Measurements from ENCODE around the gene HOXB6. TPM values are rescaled to one million over a fixed set of nuclear protein-coding genes. Genes with fewer than 3 reads are reported as not detected.

Gene HOXB6
- total and polyA plus RNA-seq, 3 donors from 2014 or later: 2.0 to 4.3 (median 3.0) TPM

DNA sequence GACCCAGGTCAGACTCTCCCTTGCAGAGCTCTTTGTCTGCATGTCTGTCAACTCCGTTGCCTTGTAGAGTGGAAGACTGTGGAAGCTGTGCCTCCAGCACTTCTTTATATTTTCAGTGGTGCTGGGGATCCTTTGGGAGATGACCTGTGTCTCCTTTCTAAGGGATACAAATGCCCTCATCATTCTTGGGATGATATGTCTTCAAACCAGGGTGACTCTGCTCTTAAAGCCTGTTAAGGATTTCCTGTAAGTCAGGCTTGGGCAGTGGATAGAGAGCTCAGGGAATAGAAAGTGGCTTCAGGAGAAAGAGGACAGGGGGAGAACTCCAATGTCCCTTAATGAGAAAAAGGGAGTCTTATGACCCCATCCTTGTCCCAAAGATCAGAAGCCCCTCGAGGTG is 16.3 kb downstream of the HOXB6 start:
- H3K27ac ChIP-seq: no peak overlapping the region
- peaks cover 10% of the 10 kb centered on the region for H3K4me1 ChIP-seq
- H3K4me3 ChIP-seq: no peak overlapping the region

DNA sequence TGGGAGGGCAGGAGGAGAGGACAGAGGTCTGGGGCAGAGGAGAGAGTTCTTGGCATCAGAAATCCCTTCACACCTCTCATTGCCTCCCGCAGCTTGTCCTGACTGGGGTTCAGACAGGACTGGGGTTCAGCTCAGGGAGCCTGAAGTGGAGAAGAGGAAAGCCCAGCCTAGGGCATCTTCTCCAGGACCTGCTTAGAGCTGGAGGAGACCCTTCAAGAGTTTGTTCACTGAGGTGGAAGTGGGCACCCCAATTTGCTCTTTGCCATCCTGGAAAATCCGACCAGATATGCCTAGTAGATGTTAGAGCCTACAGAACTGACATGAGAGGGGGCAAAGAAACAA is 16.7 kb downstream of the HOXB6 start:
- TF ChIP-seq POLR2A (IDR thresholded peaks at IDR 0.05): no peak
- TF ChIP-seq, protein P1, sequence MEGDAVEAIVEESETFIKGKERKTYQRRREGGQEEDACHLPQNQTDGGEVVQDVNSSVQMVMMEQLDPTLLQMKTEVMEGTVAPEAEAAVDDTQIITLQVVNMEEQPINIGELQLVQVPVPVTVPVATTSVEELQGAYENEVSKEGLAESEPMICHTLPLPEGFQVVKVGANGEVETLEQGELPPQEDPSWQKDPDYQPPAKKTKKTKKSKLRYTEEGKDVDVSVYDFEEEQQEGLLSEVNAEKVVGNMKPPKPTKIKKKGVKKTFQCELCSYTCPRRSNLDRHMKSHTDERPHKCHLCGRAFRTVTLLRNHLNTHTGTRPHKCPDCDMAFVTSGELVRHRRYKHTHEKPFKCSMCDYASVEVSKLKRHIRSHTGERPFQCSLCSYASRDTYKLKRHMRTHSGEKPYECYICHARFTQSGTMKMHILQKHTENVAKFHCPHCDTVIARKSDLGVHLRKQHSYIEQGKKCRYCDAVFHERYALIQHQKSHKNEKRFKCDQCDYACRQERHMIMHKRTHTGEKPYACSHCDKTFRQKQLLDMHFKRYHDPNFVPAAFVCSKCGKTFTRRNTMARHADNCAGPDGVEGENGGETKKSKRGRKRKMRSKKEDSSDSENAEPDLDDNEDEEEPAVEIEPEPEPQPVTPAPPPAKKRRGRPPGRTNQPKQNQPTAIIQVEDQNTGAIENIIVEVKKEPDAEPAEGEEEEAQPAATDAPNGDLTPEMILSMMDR (IDR thresholded peaks at IDR 0.05): no peak
- H3K4me3 ChIP-seq: no peak overlapping the region
- H3K27ac ChIP-seq: no peak overlapping the region
- peaks cover 10% of the 10 kb centered on the region for H3K4me1 ChIP-seq
- no peaks in the 10 kb centered on the region for H3K9me3 ChIP-seq
- H3K27me3 ChIP-seq: no peaks in the 10 kb centered on the region
- no peaks in the 10 kb centered on the region for H3K36me3 ChIP-seq (ENCODE audit: low read depth, missing control alignments)
- 77 to 78% methylated on average over 2 of the region's 2 CpGs for WGBS, 2 donors
- no peak for DNase-seq
- intact Hi-C loops (cut with DNase I; ENCODE audit: low total_unique reads): no loop called here

More for the DNA sequence above, 16.3 kb downstream of the HOXB6 start:
- no peak for DNase-seq
- WGBS, 2 donors: 50 to 55% methylated on average over 2 of the region's 2 CpGs
- intact Hi-C loops (cut with DNase I; ENCODE audit: low total_unique reads): no loop called here
- Histone ChIP-seq H3K27me3 (no peaks in the 10 kb centered on the region), H3K9me3 (no peaks in the 10 kb centered on the region), H3K36me3 (ENCODE audit: low read depth, missing control alignments) (no peaks in the 10 kb centered on the region)
- TF ChIP-seq POLR2A (IDR thresholded peaks at IDR 0.05): no peak
- TF ChIP-seq, protein P1 (IDR thresholded peaks at IDR 0.05): no peak

DNA sequence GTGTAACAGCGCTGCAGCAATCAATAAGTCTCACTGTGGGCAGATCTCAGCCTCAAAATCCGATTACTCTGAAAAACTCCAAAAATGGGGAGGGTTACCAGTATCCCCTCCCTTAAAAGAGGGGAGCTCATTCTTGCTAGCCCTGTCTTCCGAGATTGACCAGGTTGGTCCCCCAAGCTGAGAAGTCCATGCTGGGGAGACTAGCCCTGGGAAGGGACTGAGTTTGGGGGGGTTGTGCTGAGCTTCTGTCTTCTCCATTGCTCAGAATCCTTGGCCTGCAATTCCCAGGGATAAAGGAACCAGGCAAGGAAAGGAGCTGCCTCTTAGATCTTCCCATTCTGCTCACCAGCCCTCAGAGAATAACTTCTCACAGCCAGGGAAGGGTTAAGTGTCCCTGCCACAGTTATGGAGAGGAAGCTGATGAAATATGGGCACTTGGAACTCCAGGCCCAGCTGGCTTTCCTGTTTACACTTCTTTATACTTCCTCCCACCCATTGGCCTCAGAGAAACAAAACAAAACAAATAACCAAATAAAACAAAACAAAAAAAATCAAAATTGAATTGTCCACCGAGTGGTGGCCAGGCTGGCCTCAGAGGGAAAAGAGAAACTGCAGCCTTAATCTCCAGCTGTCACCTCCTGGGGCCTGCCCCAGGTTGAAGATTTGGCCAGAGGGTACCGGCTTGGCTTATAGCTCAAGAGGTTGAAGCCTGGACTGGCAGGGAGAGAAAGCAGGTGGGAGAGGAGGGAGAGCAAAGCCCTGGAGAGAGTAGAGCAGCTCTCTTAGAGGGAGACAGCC is 17.3 kb downstream of the HOXB6 start:
- no peaks in the 10 kb centered on the region for H3K9me3 ChIP-seq
- H3K4me3 ChIP-seq: no peak overlapping the region
- intact Hi-C loops (cut with DNase I; ENCODE audit: low total_unique reads): no loop called here
- no peaks in the 10 kb centered on the region for H3K27me3 ChIP-seq
- DNase-seq: no peak
- 42 to 53% methylated on average over 5 of the region's 5 CpGs for WGBS, 2 donors
- H3K27ac ChIP-seq: no peak overlapping the region
- peaks cover 10% of the 10 kb centered on the region for H3K4me1 ChIP-seq
- H3K36me3 ChIP-seq (ENCODE audit: low read depth, missing control alignments): no peaks in the 10 kb centered on the region
- no peak for TF ChIP-seq POLR2A (IDR thresholded peaks at IDR 0.05)
- TF ChIP-seq, protein P1 (IDR thresholded peaks at IDR 0.05): no peak

DNA sequence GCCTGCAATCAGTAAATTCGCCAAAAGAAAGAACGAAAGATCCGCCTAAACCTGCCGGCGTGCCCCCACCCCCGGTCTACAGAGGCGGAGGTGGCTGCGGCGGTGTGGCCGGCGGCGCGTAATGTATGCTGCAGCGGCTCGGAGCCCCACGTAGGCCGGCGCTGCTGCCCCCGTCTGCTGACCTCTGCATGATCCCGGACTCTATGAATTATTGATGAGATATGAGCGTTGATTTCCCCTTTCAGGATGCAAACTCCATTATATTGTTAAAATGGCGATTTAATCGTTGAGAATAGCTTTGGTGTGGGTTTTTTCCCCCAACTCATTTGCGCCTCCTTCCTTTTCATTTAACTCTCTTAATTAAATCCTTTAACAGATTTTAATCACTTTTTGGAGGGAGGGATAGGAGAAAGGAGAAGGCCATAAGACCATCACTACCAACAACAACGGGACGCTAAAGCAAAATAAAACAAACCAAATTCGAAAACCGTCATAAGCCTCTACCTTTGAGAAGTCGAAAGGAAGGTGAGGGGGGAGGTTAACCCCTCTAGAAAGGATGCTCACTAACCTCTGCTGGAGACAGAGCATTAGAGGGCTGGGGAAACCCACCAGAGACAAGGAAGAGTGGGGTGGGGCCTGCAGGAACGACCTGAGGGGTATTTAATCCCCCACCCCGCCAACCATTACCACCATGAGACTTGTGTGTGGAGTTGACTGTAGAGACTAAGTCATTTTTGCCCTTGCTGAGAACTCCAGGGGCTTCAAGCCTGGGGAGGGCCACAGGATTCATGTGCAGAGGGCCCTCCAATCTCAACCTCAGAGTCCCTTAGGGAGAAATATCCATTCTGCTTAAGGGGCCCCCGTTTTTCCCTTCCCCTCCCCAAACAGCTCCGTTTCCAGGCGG is 18.2 kb downstream of the HOXB6 start:
- no peak for TF ChIP-seq POLR2A (IDR thresholded peaks at IDR 0.05)
- TF ChIP-seq, protein P1 (IDR thresholded peaks at IDR 0.05): no peak
- no peak for DNase-seq
- no peaks in the 10 kb centered on the region for H3K9me3 ChIP-seq
- intact Hi-C loops (cut with DNase I; ENCODE audit: low total_unique reads): no loop called here
- peak overlapping the region in 1 of 2 donors; percentile 44 for H3K4me3 ChIP-seq
- no peak overlapping the region for H3K27ac ChIP-seq
- no peaks in the 10 kb centered on the region for H3K36me3 ChIP-seq (ENCODE audit: low read depth, missing control alignments)
- peaks cover 16% of the 10 kb centered on the region for H3K4me1 ChIP-seq
- 13 to 15% methylated on average over 34 of the region's 34 CpGs for WGBS, 2 donors
- no peaks in the 10 kb centered on the region for H3K27me3 ChIP-seq

Measured in testis (tissue), 3 donors.